ENCODE measurements around the gene NEUROD1.

Gene NEUROD1

GRCh38 chr2:181672255-181673008 is 7.9 kb downstream of the NEUROD1 start:
- TF ChIP-seq CTCF (IDR thresholded peaks at IDR 0.05; ENCODE audit: low read depth, low read length, missing control alignments): no peak
- H3K4me3 ChIP-seq (replicated peaks; ENCODE audit: low read depth, low read length): no peak overlapping the region
- no peak for DNase-seq (ENCODE audit: extremely low read depth, low read depth)

- H3K4me3 ChIP-seq (replicated peaks; ENCODE audit: low read depth, low read length): no peak overlapping the region
- TF ChIP-seq CTCF (IDR thresholded peaks at IDR 0.05; ENCODE audit: low read depth, low read length, missing control alignments): no peak
- DNase-seq (ENCODE audit: extremely low read depth, low read depth): no peak
These were observed 9.7 kb downstream of the NEUROD1 start for GRCh38 chr2:181670632-181671031.

DNA sequence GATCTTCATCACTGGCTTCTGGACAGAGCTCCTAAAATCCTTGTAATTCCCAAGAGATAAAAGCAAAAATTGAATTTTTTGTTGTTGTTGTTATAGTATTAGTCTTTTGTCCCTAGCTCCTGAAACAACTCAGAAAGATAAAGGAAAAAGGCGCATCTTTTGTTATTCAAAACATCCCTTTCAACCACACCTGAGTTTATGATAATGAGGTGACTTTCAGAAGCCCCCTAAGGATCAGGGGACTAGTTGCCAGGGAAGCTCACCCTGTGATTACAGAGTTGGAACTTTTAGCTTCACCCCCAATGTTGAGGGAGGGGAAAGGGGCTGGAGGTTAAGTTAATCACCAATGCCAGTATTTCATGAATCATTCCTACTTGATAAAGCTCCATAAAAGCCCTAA is 13.1 kb downstream of the NEUROD1 start:
- no peak for TF ChIP-seq CTCF (IDR thresholded peaks at IDR 0.05; ENCODE audit: low read depth, low read length, missing control alignments)
- no peak for DNase-seq (ENCODE audit: extremely low read depth, low read depth)
- H3K4me3 ChIP-seq (replicated peaks; ENCODE audit: low read depth, low read length): no peak overlapping the region

GRCh38 chr2:181662287-181662686 is 18.0 kb downstream of the NEUROD1 start:
- no peak for DNase-seq (ENCODE audit: extremely low read depth, low read depth)
- no peak overlapping the region for H3K4me3 ChIP-seq (replicated peaks; ENCODE audit: low read depth, low read length)
- TF ChIP-seq CTCF (IDR thresholded peaks at IDR 0.05; ENCODE audit: low read depth, low read length, missing control alignments): no peak

GRCh38 chr2:181660181-181660580 is 20.1 kb downstream of the NEUROD1 start:
- no peak for DNase-seq (ENCODE audit: extremely low read depth, low read depth)
- no peak for TF ChIP-seq CTCF (IDR thresholded peaks at IDR 0.05; ENCODE audit: low read depth, low read length, missing control alignments)
- no peak overlapping the region for H3K4me3 ChIP-seq (replicated peaks; ENCODE audit: low read depth, low read length)

DNA sequence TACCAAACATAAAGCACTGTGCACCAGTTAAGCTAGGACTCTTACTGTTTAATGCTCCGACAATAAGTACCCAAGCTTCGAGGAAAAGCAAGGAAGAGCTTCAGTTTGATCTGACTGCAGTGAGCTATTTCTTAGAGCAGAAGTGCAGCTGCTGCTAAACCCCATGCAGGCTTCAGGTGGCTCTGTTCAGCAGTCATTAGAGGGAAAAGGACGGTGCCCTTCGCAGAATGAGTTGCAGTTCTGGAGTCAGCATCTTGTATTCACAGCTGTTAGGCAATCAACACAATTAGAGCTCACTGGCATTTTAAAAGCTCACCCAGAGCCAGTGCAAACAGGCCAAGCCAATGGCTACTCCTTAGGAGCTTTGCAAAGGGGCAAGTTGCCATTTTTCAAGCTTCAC is 21.9 kb downstream of the NEUROD1 start:
- no peak for DNase-seq (ENCODE audit: extremely low read depth, low read depth)
- TF ChIP-seq CTCF (IDR thresholded peaks at IDR 0.05; ENCODE audit: low read depth, low read length, missing control alignments): no peak
- no peak overlapping the region for H3K4me3 ChIP-seq (replicated peaks; ENCODE audit: low read depth, low read length)

DNA sequence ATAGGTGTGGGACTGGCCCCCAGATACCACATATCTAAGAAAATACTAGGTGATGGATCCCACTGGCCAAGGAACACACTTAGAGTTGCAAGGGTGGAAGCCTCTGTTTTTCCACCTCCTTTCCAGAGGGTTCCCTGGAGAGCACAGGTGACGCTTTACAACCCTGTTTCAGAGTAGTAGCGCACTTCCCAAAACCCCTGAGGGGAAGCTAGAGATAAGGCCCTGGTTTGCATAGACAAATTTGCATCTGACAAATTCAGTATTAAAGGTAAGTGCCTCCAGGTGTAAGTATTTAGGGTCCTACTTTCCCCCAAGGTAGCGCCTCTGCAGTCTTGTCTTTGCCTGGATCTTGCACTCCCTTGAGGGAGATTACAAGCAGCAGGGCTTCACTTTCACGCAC is 22.9 kb downstream of the NEUROD1 start:
- no peak for DNase-seq (ENCODE audit: extremely low read depth, low read depth)
- no peak overlapping the region; the same call in 1 of the 2 replicates for H3K4me3 ChIP-seq (replicated peaks; ENCODE audit: low read depth, low read length)
- TF ChIP-seq CTCF (IDR thresholded peaks at IDR 0.05; ENCODE audit: low read depth, low read length, missing control alignments): no peak
